ENCODE results near the gene NR3C1.

DNA sequence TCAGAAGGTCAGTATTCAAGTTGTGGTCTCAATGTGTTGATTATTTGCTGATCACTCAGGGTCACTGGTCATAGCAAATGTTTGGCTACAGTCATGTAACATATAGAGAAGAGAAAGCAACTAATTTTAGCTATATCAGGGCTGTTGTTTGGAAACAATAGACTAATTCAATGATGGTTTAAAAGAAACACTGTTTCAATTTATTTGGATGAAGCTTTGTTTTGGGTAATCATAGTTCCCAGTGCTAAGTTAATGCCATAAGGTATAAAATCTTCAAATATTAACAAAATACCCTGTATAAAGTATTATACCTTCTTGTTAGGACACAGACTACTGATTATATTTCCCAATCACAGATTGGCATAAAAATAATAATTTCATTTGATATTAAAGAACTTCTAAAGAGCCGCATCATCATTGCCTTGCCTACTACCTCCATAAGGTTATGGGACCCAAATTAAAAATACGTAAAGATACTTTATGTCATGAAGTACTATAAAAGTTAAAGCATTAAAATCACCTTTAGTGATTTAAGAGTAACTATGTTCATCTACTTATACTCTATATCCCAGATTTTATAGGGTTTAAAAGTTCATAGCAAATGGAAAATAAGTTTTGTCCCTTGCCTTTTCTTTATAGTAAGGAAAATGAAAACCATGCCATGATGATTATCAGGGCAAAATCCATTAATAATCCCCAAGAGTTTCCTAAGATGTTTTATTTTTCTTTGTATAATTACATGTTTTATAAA, 6.0 kb downstream of the NR3C1 start:
- TF ChIP-seq POLR2A (IDR thresholded peaks at IDR 0.05; ENCODE audit: low read depth): no peak
- TF ChIP-seq, protein P1, sequence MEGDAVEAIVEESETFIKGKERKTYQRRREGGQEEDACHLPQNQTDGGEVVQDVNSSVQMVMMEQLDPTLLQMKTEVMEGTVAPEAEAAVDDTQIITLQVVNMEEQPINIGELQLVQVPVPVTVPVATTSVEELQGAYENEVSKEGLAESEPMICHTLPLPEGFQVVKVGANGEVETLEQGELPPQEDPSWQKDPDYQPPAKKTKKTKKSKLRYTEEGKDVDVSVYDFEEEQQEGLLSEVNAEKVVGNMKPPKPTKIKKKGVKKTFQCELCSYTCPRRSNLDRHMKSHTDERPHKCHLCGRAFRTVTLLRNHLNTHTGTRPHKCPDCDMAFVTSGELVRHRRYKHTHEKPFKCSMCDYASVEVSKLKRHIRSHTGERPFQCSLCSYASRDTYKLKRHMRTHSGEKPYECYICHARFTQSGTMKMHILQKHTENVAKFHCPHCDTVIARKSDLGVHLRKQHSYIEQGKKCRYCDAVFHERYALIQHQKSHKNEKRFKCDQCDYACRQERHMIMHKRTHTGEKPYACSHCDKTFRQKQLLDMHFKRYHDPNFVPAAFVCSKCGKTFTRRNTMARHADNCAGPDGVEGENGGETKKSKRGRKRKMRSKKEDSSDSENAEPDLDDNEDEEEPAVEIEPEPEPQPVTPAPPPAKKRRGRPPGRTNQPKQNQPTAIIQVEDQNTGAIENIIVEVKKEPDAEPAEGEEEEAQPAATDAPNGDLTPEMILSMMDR (IDR thresholded peaks at IDR 0.05): no peak
